NCI-H146 (cell line): ENCODE measurements around the gene SLC9A8.
"Not testable (repeated sequence)": the region's sequence is repeated elsewhere in the genome, so short reads cannot be mapped to it uniquely, and the experiment has no call there.

Experiments
- DNase-seq: peaks from one replicate; lab custom pipeline; 2025; lab: John Stamatoyannopoulos, UW

SLC9A8 gene

GRCh38 chr20:49812507-49813304 lies at the start of gene SLC9A8:
SLC9A8 (plus strand) TSS chr20:49812828; CDS start chr20:49812923, 95 bp downstream.
- peak; percentile 94 for DNase-seq

GRCh38 chr20:49762940-49763766 lies 49.5 kb upstream of the SLC9A8 start:
- no peak for DNase-seq

DNA sequence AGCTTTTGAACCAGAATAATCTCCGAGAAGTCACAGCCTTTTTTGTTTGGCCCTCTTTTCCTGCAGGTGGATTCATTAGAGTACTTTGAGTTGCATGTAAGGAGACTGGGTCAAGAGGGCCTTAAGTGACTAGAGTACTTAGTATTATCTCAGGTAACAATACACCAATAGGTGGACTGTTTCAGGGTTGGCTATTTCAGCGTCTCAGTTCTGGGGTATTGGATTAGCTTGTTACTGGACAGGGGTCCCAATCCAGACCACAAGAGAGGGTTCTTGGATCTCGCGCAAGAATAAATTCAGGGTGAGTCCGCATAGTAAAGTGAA lies 47.3 kb upstream of the SLC9A8 start:
- DNase-seq = no peak

- DNase-seq = no peak
Measured at GRCh38 chr20:49765846-49766541, 46.6 kb upstream of the SLC9A8 start.

DNA sequence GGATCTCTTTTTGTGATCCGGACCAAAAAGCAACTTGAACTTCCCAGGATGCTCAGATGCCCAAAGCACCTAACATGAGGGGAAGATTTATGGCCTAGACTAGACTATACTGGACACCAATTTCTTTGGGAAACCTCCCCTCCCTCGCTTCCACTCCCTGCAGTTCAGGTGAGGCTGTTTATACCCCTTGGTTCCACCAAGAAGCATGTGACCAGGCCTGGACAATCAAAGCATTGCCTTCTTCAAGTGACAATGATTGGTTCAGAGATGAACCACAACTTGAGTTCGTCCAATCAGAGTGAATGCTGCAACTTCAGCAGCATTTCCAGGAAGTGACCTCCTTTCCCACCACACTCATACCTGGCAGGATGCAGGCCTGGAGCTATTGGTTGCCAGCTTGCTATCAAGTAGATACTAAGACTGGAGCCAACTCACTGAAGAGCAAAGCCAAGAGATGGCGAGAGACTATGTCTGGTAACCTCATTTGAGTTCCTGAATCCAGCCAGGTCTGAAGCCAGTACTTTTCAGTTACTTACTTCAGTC lies 45.6 kb upstream of the SLC9A8 start:
- DNase-seq = no peak

GRCh38 chr20:49768204-49769047 lies 44.2 kb upstream of the SLC9A8 start:
- DNase-seq = peak; percentile 60

GRCh38 chr20:49769048-49769581 lies 43.5 kb upstream of the SLC9A8 start:
- DNase-seq = no peak

GRCh38 chr20:49770634-49771033 lies 42.0 kb upstream of the SLC9A8 start:
- DNase-seq = no peak

GRCh38 chr20:49774213-49774612 lies 38.4 kb upstream of the SLC9A8 start:
- not testable (repeated sequence) for DNase-seq

DNA sequence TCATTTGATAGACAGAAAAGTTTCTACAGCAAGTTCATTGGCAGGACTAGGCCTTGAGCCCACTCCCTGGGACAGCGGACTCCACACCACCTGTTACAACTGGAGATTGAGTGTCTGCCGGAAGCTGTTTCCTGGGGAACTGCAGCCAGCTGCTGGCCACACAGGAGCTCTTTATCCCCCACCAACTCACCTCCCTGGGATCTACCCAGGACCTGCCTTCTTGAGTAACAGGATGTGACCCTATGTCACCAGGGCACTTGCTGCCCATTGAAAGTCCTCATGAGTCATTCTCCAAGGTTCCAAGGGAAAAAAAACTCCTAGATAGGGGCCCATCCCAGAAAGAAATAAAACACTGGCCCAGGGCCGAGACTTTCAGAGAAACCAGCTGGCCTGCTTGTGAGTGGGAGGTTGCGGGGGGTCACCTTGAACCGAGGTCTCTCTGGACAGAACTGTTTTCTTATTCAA lies 37.4 kb upstream of the SLC9A8 start:
- peak; percentile 78 for DNase-seq

DNA sequence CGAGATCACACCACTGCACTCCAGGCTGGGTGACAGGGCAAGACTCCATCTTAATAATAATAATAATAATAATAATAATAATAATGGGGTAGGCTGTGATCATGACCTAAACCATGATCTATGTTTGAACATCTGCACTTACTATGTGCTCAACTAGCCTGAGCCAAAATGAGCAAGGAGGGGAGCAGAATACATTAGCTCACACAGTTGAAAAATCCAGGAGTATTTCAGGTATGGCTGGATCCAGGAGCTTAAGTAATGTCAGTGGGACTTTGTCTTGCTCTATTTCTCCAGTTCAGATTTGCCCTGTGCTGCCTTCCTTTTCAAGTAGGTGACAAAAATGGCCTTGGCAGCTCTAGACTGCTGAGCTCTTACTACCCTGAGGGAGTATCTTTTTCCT lies 32.7 kb upstream of the SLC9A8 start:
- DNase-seq = no peak

- DNase-seq = no peak
Measured at GRCh38 chr20:49781676-49782075, 31.0 kb upstream of the SLC9A8 start.

GRCh38 chr20:49782439-49782838 lies 30.2 kb upstream of the SLC9A8 start:
- not testable (repeated sequence) for DNase-seq

GRCh38 chr20:49783021-49783995 lies 29.3 kb upstream of the SLC9A8 start:
- not testable (repeated sequence) for DNase-seq

DNA sequence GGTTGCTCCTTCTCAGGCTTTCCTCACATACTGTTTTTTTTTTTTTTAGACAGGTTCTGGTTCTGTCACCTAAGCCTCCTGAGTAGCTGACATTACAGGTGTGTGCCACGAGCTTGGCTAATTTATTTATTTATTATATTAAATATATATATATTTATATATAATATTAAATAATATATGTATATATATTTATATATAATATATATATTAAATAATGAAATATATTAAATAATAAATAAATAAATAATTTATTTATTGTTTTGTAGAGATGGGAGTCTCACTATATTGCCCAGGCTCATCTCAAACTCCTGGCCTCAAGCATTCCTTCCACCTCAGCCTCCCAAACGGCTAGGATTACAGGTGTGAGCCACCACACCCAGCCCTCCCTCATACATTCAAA lies 28.3 kb upstream of the SLC9A8 start:
- DNase-seq = no peak

DNA sequence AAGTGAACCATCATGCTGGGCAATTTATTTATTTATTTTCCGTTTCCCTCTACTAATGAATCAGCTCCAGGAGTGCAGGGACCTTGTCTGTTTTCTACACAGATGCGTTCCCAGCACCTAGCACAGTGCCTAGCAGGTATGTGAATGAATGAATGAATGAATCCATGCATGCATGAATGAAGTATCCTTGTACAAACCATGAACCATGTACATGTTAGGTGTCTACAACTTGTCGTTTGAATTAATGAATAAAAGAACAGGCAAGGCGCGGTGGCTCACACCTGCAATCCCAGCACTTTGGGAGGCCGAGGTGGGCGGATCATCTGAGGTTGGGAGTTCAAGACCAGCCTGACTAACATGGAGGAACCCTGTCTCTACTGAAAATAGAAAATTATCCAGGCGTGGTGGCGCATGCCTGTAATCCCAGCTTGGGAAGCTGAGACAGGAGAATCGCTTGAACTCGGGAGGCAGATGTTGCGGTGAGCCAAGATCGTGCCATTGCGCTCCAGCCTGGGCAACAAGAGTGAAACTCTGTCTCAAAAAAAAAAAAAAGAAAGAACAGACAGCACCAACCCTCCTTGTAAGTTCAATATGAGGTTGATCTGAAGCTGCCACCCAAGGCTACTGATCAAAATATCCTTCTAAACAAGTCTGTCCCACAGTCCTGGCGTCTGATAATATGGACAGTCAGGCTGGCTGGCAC lies 27.3 kb upstream of the SLC9A8 start:
- DNase-seq = no peak

DNA sequence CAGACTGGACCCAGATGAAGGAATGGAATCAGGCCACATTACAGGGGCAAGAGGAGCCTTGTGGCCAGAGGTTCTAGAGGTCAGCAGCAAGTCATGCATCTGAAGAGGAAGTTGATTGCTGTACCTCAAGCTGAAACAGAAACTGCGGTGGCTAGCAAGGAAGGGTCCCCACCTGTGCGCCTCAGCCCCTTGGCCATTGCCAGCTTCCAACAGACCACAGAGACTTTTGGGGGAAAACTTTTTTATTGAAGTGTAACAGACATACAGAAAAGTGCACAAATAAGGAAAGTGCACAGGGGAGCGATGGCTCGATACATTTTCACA lies 26.8 kb upstream of the SLC9A8 start:
- DNase-seq = no peak

GRCh38 chr20:49786196-49786595 lies 26.4 kb upstream of the SLC9A8 start:
- no peak for DNase-seq

DNA sequence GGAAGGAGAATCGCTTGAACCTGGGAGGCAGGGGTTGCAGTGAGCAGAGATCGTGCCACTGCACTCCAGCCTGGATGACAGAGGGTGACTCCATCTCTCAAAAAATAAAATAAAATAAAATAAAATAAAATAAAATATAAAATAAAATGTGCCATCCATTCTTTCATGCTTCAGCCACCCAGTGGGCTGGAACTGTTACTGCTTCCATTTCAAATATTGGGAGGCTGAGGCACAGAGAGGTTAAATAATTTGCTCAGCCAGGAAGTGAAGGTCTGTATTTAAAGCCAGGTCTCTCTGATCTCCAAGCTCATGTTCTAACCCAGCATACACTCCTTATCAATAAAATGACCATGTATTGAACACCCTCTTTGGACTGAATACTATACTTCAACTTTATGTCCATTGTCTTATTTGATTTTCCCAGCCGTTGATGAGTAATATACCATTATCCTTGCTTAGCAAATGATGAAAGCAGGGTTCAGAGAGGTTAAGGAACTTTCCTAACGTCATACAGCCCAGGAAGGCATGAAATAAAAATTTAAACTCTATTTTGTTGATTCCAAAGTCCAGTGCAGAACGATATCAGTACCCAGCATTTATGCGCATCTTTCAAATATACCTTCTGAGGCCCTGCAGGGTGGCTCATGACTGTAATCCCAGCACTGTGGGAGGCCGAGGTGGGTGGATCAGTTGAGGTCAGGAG lies 25.8 kb upstream of the SLC9A8 start:
- no peak for DNase-seq
